HG03025 (cell line): ENCODE measurements around the gene HS6ST2.

ENCODE experiments used
- ATAC-seq: cut with Tn5 transposase; IDR thresholded peaks from one replicate; pipeline ENCODE4 v1.9.1; 2021; ENCODE audit warnings: mild to moderate bottlenecking, moderate library complexity; ENCODE audit not compliant: unreplicated experiment, low FRiP score

The HS6ST2 gene

GRCh38 chrX:132584936-132585335 lies 373.5 kb downstream of the HS6ST2 start:
- no peak for ATAC-seq

GRCh38 chrX:132576939-132577338 lies 381.5 kb downstream of the HS6ST2 start:
- ATAC-seq: no peak
